A673 (cell line): ENCODE data around the gene RING1.

Experiments
- CTCF ChIP-seq: fragments of 300-800, 200-600 bp; sonication (generic); conservative IDR thresholded peaks from 2 replicates; pipeline ENCODE4 v1.5.1; 2017; ENCODE audit warnings: low read depth, mild to moderate bottlenecking, antibody characterized with exemption, low read length, moderate library complexity, mixed read lengths
- EZH2 ChIP-seq: fragments of 200-600 bp; sonication (generic); IDR thresholded peaks from 2 replicates; pipeline ENCODE4 v1.6.1; 2017; ENCODE audit warnings: borderline replicate concordance, low read depth, mild to moderate bottlenecking, mixed read lengths, antibody characterized with exemption, low read length; ENCODE audit not compliant: poor library complexity, severe bottlenecking

GRCh38 chr6:33185654-33186187 lies 22.6 kb upstream of the RING1 start:
- TF ChIP-seq CTCF = no peak
- TF ChIP-seq EZH2 = no peak
